ENCODE measurements around the gene BRK1. TPM values are rescaled to one million over a fixed set of nuclear protein-coding genes. Genes with fewer than 3 reads are reported as not detected.

Gene BRK1
- total and polyA plus RNA-seq, 10 of the 15 experiments (the other 5 are each of a cell fraction or from before 2014, with no cell fraction given), result 97.8 to 457 (median 203) TPM

DNA sequence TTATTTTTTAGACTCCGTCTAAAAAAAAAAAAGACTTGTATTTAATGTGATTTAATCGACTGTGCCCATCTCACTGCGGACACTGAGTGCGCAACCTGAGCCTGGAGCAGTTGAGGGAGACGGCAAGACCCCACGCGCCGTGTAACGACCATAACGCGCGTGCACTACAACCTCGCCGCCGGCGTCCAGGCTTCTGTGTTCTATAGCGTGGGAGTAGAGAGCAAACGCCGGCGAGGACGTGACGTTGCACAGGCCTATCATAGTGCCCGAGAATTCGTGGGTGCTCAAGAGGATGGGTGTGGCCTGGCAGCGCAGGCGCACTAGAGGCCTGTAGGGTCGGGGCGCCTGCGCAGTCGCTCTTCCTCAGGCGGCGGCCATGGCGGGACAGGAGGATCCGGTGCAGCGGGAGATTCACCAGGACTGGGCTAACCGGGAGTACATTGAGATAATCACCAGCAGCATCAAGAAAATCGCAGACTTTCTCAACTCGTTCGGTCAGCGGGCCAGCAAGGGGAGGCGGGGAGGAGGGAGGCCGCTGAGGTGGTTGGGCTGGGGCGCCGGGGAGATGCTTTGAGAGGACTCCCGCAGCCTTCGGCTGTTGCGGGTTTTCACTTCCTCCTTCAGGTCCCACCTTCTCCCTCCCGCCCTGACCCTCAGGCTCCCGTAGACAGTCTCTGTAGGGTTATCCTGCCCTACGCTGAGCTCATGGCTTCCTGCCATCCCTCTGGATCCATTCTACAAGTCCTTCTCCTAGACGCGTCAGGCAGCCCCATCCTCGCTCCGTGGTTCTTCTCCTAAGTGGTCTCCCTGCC is at the start of gene BRK1 (continued):
- TF ChIP-seq KLF5 (IDR thresholded peaks at IDR 0.05; ENCODE audit: partially characterized antibody) (peak; percentile 16), WRNIP1 (IDR thresholded peaks at IDR 0.05; ENCODE audit: borderline replicate concordance, low read depth, low read length) (no peak), KAT2A (conservative IDR thresholded peaks at IDR 0.05; ENCODE audit: control insufficient read depth, low read depth, low read length) (no peak), PML (IDR thresholded peaks at IDR 0.05; ENCODE audit: low read length) (peak; percentile 94), MXI1 (IDR thresholded peaks at IDR 0.05; ENCODE audit: low read depth, low read length) (peak; percentile 93), TARDBP (IDR thresholded peaks at IDR 0.05; ENCODE audit: borderline replicate concordance) (no peak), NFXL1 (IDR thresholded peaks at IDR 0.05; ENCODE audit: borderline replicate concordance) (no peak), EP300 (IDR thresholded peaks at IDR 0.05; ENCODE audit: borderline replicate concordance in 1 of 2, control insufficient read depth in 1 of 2, low read depth in 2 of 2, low read length in 2 of 2) (0 out of 4 replicates have a peak, but pooled peaks of 1 of the 2 experiments have one; percentile 11), DPF2 (IDR thresholded peaks at IDR 0.05) (peak; percentile 77), MEF2B (IDR thresholded peaks at IDR 0.05; ENCODE audit: partially characterized antibody, poor library complexity, severe bottlenecking) (no peak), ZBED1 (IDR thresholded peaks at IDR 0.05; ENCODE audit: borderline replicate concordance) (no peak), CREB1 (IDR thresholded peaks at IDR 0.05; ENCODE audit: low read depth) (peak; percentile 92), MEF2A (IDR thresholded peaks at IDR 0.05; ENCODE audit: insufficient read depth, low read depth, low read length) (no peak), HDAC6 (IDR thresholded peaks at IDR 0.05; ENCODE audit: unreplicated experiment) (no peak), SP1 (IDR thresholded peaks at IDR 0.05; ENCODE audit: low read depth, low read length) (peak; percentile 56), SREBF1 (IDR thresholded peaks at IDR 0.05; ENCODE audit: low read length) (no peak), CHD2 (IDR thresholded peaks at IDR 0.05; ENCODE audit: borderline replicate concordance, low read depth, low read length) (peak; percentile 73), LARP7 (IDR thresholded peaks at IDR 0.05) (no peak), POLR2A (IDR thresholded peaks at IDR 0.05; ENCODE audit: low read depth, low read length) (peak; percentile 93), BRCA1 (IDR thresholded peaks at IDR 0.05; ENCODE audit: low read depth, low read length) (no peak), HDGF (IDR thresholded peaks at IDR 0.05) (0 out of 2 replicates have a peak, but pooled peaks have one; percentile 10), SMAD5 (IDR thresholded peaks at IDR 0.05; ENCODE audit: low read depth) (peak; percentile 89; the same call in 1 of the 2 replicates), RELA (IDR thresholded peaks at IDR 0.05; ENCODE audit: borderline replicate concordance, partially characterized antibody) (peak; percentile 42)
- TF ChIP-seq, protein P1, sequence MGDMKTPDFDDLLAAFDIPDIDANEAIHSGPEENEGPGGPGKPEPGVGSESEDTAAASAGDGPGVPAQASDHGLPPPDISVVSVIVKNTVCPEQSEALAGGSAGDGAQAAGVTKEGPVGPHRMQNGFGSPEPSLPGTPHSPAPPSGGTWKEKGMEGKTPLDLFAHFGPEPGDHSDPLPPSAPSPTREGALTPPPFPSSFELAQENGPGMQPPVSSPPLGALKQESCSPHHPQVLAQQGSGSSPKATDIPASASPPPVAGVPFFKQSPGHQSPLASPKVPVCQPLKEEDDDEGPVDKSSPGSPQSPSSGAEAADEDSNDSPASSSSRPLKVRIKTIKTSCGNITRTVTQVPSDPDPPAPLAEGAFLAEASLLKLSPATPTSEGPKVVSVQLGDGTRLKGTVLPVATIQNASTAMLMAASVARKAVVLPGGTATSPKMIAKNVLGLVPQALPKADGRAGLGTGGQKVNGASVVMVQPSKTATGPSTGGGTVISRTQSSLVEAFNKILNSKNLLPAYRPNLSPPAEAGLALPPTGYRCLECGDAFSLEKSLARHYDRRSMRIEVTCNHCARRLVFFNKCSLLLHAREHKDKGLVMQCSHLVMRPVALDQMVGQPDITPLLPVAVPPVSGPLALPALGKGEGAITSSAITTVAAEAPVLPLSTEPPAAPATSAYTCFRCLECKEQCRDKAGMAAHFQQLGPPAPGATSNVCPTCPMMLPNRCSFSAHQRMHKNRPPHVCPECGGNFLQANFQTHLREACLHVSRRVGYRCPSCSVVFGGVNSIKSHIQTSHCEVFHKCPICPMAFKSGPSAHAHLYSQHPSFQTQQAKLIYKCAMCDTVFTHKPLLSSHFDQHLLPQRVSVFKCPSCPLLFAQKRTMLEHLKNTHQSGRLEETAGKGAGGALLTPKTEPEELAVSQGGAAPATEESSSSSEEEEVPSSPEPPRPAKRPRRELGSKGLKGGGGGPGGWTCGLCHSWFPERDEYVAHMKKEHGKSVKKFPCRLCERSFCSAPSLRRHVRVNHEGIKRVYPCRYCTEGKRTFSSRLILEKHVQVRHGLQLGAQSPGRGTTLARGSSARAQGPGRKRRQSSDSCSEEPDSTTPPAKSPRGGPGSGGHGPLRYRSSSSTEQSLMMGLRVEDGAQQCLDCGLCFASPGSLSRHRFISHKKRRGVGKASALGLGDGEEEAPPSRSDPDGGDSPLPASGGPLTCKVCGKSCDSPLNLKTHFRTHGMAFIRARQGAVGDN (IDR thresholded peaks at IDR 0.05), result peak; percentile 69
- TF ChIP-seq, protein P2, sequence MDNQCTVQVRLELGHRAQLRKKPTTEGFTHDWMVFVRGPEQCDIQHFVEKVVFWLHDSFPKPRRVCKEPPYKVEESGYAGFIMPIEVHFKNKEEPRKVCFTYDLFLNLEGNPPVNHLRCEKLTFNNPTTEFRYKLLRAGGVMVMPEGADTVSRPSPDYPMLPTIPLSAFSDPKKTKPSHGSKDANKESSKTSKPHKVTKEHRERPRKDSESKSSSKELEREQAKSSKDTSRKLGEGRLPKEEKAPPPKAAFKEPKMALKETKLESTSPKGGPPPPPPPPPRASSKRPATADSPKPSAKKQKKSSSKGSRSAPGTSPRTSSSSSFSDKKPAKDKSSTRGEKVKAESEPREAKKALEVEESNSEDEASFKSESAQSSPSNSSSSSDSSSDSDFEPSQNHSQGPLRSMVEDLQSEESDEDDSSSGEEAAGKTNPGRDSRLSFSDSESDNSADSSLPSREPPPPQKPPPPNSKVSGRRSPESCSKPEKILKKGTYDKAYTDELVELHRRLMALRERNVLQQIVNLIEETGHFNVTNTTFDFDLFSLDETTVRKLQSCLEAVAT (IDR thresholded peaks at IDR 0.05), result 0 out of 2 replicates have a peak, but pooled peaks have one; percentile 60
- TF ChIP-seq, protein P3, sequence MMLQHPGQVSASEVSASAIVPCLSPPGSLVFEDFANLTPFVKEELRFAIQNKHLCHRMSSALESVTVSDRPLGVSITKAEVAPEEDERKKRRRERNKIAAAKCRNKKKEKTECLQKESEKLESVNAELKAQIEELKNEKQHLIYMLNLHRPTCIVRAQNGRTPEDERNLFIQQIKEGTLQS (IDR thresholded peaks at IDR 0.05; ENCODE audit: borderline replicate concordance, extremely low read depth, low read depth, low read length), result no peak

Measured in GM12878 (cell line).